ENCODE measurements around the gene DGUOK. TPM values are rescaled to one million over a fixed set of nuclear protein-coding genes. Genes with fewer than 3 reads are reported as not detected.

DGUOK gene
- total and polyA plus RNA-seq, 2 donors (not counting 1 experiment from before 2014, with no cell fraction given) = 54.3 to 93.7 TPM

DNA sequence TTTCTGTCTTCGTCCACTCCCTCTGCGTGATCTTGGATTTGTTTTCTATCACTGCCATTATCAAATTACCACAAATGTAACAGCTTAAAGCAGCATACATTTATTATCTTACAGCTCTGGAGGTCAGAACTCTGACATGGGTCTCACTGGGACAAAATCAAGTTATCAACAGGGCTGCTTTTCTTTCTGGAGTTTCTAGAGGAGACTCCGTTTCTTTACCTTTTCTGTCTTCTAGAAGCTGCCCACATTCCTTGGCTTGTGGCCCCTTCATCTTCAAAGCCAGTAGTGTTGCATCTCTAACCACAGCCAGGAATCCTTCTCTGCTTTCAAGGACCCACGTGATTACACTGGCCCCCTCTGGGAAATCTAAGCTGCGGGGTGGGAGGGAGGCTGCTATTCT is 36.1 kb downstream of the DGUOK start:
- TF ChIP-seq, protein P1, sequence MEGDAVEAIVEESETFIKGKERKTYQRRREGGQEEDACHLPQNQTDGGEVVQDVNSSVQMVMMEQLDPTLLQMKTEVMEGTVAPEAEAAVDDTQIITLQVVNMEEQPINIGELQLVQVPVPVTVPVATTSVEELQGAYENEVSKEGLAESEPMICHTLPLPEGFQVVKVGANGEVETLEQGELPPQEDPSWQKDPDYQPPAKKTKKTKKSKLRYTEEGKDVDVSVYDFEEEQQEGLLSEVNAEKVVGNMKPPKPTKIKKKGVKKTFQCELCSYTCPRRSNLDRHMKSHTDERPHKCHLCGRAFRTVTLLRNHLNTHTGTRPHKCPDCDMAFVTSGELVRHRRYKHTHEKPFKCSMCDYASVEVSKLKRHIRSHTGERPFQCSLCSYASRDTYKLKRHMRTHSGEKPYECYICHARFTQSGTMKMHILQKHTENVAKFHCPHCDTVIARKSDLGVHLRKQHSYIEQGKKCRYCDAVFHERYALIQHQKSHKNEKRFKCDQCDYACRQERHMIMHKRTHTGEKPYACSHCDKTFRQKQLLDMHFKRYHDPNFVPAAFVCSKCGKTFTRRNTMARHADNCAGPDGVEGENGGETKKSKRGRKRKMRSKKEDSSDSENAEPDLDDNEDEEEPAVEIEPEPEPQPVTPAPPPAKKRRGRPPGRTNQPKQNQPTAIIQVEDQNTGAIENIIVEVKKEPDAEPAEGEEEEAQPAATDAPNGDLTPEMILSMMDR (conservative IDR thresholded peaks at IDR 0.05 in 1 of 2, IDR thresholded peaks at IDR 0.05 in 1 of 2; ENCODE audit: low read depth in 1 of 2, low read length in 2 of 2) = no peak
- no peak for TF ChIP-seq EZH2 (IDR thresholded peaks at IDR 0.05; ENCODE audit: low read length, missing control alignments)
- Histone ChIP-seq H3K9ac (ENCODE audit: insufficient read depth, low read length) (no peak overlapping the region), H3K79me2 (ENCODE audit: control insufficient read depth, insufficient read depth, low read length) (no peaks in the 10 kb centered on the region), H3K27ac (ENCODE audit: insufficient read depth, low read length) (no peak overlapping the region), H2AFZ (ENCODE audit: low read length) (no peak overlapping the region), H3K9me3 (ENCODE audit: control insufficient read depth, insufficient read depth, low read depth, low read length) (no peaks in the 10 kb centered on the region), H3K4me2 (ENCODE audit: extremely low read depth, insufficient read depth, low read length) (no peak overlapping the region), H3K4me1 (ENCODE audit: control insufficient read depth, extremely low read depth, insufficient read depth, low read length) (no peaks in the 10 kb centered on the region), H4K20me1 (ENCODE audit: control insufficient read depth, extremely low read depth, insufficient read depth, low read length) (no peaks in the 10 kb centered on the region), H3K27me3 (ENCODE audit: control insufficient read depth, insufficient read depth, low read length) (no peaks in the 10 kb centered on the region), H3K4me3 (replicated peaks in 1 of 4; ENCODE audit: control extremely low read depth in 1 of 4, insufficient read depth in 1 of 4, low read depth in 3 of 4, low read length in 4 of 4) (no peak overlapping the region), H3K36me3 (ENCODE audit: control insufficient read depth, insufficient read depth, low read length) (peaks cover 4% of the 10 kb centered on the region)
- DNase-seq (ENCODE audit: low read depth in 2 of 2) = no peak

DNA sequence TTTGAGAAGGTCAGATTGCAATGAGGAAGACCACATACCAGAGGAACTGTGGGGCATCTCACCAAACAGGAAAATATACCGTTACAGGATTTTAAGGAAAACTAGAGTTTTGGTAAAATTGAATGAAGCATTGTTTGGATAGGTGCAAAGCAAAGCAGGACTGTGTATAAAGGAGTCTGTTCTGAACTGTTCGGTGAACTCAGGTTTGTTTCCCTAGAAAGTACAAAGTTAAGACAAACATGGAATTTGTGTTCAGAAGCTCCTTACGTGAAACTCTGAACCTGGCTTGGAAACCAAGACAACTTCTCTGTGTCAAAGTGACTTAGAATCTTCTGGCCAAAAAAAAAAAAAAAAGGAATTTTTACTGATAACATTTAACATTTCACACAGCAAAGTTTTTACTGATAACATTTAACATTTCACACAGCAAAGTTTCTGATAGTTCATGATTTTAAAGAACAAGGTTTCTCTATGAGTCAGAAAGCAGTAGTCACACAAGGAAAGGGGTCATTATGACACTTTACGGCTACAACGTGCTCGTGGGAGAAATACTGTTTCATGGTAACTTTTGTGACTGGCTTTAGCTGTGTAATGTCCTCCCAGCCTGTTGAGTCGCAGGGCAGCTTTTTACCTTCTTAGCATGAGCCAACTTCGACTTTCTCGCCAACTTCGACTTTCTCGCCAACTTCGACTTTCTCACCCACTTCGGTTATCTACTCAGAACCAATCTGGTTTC is 36.9 kb downstream of the DGUOK start:
- Histone ChIP-seq H3K9ac (ENCODE audit: insufficient read depth, low read length) (no peak overlapping the region), H3K9me3 (ENCODE audit: control insufficient read depth, insufficient read depth, low read depth, low read length) (no peaks in the 10 kb centered on the region)

DNA sequence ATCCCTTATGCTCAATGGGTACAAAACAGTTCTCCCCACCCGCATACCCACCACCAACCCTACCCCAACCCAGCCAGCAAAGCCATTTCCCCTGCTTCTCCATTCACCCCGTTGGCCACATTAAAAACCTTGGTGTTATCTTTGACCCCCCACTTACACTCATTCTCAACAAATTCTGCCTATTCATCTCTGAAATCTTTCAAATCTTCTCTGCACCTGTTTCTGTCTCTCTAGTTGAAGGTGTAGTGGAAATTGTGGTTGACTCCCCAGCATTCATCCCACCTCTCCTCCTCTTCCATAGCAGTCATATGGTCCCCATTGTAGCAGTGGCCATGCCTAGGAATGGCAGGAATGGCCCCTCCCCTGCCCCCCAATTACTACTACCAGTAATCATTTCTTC is 37.5 kb downstream of the DGUOK start:
- Histone ChIP-seq H3K9me3 (ENCODE audit: control insufficient read depth, insufficient read depth, low read depth, low read length) (no peaks in the 10 kb centered on the region), H3K4me3 (replicated peaks in 1 of 4; ENCODE audit: control extremely low read depth in 1 of 4, insufficient read depth in 1 of 4, low read depth in 3 of 4, low read length in 4 of 4) (no peak overlapping the region), H3K9ac (ENCODE audit: insufficient read depth, low read length) (no peak overlapping the region), H3K36me3 (ENCODE audit: control insufficient read depth, insufficient read depth, low read length) (peaks cover 1% of the 10 kb centered on the region), H2AFZ (ENCODE audit: low read length) (no peak overlapping the region), H4K20me1 (ENCODE audit: control insufficient read depth, extremely low read depth, insufficient read depth, low read length) (no peaks in the 10 kb centered on the region), H3K4me1 (ENCODE audit: control insufficient read depth, extremely low read depth, insufficient read depth, low read length) (no peaks in the 10 kb centered on the region), H3K4me2 (ENCODE audit: extremely low read depth, insufficient read depth, low read length) (no peak overlapping the region), H3K27ac (ENCODE audit: insufficient read depth, low read length) (no peak overlapping the region), H3K79me2 (ENCODE audit: control insufficient read depth, insufficient read depth, low read length) (no peaks in the 10 kb centered on the region), H3K27me3 (ENCODE audit: control insufficient read depth, insufficient read depth, low read length) (no peaks in the 10 kb centered on the region)
- no peak for TF ChIP-seq EZH2 (IDR thresholded peaks at IDR 0.05; ENCODE audit: low read length, missing control alignments)
- TF ChIP-seq, protein P1 (conservative IDR thresholded peaks at IDR 0.05 in 1 of 2, IDR thresholded peaks at IDR 0.05 in 1 of 2; ENCODE audit: low read depth in 1 of 2, low read length in 2 of 2) = no peak
- DNase-seq (ENCODE audit: low read depth in 2 of 2) = no peak

More for the DNA sequence above, 36.9 kb downstream of the DGUOK start:
- TF ChIP-seq EZH2 (IDR thresholded peaks at IDR 0.05; ENCODE audit: low read length, missing control alignments) = no peak
- TF ChIP-seq, protein P1 (conservative IDR thresholded peaks at IDR 0.05 in 1 of 2, IDR thresholded peaks at IDR 0.05 in 1 of 2; ENCODE audit: low read depth in 1 of 2, low read length in 2 of 2) = no peak
- H3K79me2 ChIP-seq (ENCODE audit: control insufficient read depth, insufficient read depth, low read length) = no peaks in the 10 kb centered on the region
- H3K4me1 ChIP-seq (ENCODE audit: control insufficient read depth, extremely low read depth, insufficient read depth, low read length) = no peaks in the 10 kb centered on the region
- H3K27me3 ChIP-seq (ENCODE audit: control insufficient read depth, insufficient read depth, low read length) = no peaks in the 10 kb centered on the region
- no peak for DNase-seq (ENCODE audit: low read depth in 2 of 2)
- peaks cover 4% of the 10 kb centered on the region for H3K36me3 ChIP-seq (ENCODE audit: control insufficient read depth, insufficient read depth, low read length)
- no peak overlapping the region for H3K4me3 ChIP-seq (replicated peaks in 1 of 4; ENCODE audit: control extremely low read depth in 1 of 4, insufficient read depth in 1 of 4, low read depth in 3 of 4, low read length in 4 of 4)
- H3K27ac ChIP-seq (ENCODE audit: insufficient read depth, low read length) = no peak overlapping the region
- no peak overlapping the region for H2AFZ ChIP-seq (ENCODE audit: low read length)
- no peak overlapping the region for H3K4me2 ChIP-seq (ENCODE audit: extremely low read depth, insufficient read depth, low read length)
- no peaks in the 10 kb centered on the region for H4K20me1 ChIP-seq (ENCODE audit: control insufficient read depth, extremely low read depth, insufficient read depth, low read length)

All from fibroblast of lung (primary cell).